ENCODE measurements around the gene USP17L15.
"Not testable (repeated sequence)": the region's sequence is repeated elsewhere in the genome, so short reads cannot be mapped to it uniquely, and the experiment has no call there.

GRCh38 chr4:9262572-9262971, 28.4 kb downstream of the USP17L15 start, which contains the start of gene USP17L21:
- TF ChIP-seq ATF3 (IDR thresholded peaks at IDR 0.05); ATF3 (CRISPR knock-in tag; conservative IDR thresholded peaks at IDR 0.05); ATF2 (CRISPR knock-in tag; IDR thresholded peaks at IDR 0.05); ARNT (IDR thresholded peaks at IDR 0.05); CBX5 (IDR thresholded peaks at IDR 0.05; ENCODE audit: borderline replicate concordance, low read depth); ZNF316 (IDR thresholded peaks at IDR 0.05); RNF219 (CRISPR knock-in tag; IDR thresholded peaks at IDR 0.05); CTCF (IDR thresholded peaks at IDR 0.05 in 2 of 3, conservative IDR thresholded peaks at IDR 0.05 in 1 of 3; ENCODE audit: insufficient read depth in 2 of 3, low read depth in 1 of 3, low read length in 3 of 3); HDAC2 (IDR thresholded peaks at IDR 0.05); ZNF282 (CRISPR knock-in tag; IDR thresholded peaks at IDR 0.05): not testable (repeated sequence)
